IMR-90 (cell line): ENCODE results near the gene DAAM1. TPM values are rescaled to one million over a fixed set of nuclear protein-coding genes. Genes with fewer than 3 reads are reported as not detected.

ENCODE experiments used
- ATAC-seq: fragments of 200-7000 bp; cut with Tn5 transposase; 2 replicates; pipeline ENCODE4 v1.9.1; 2020; ENCODE audit warnings: low read depth, mild to moderate bottlenecking, moderate library complexity
- BruUV-seq: library from RNA; stranded (reverse); fragments of 400-500 nt; replicated peaks from 2 replicates; lab custom pipeline; 2021; lab: Mats Ljungman, UMichigan
- CTCF ChIA-PET: fragments of 300-600 bp; formaldehyde crosslinking; extraction: SDS; loops from one replicate; lab custom pipeline; 2021; ENCODE audit warnings: antibody characterized with exemption; lab: Yijun Ruan, JAX
- POLR2A ChIA-PET: fragments of 300-600 bp; sonication (Branson Sonifier 250); formaldehyde crosslinking; loops from one replicate; lab custom pipeline; 2022; ENCODE audit warnings: antibody characterized with exemption; ENCODE audit not compliant: unreplicated experiment; lab: Charles Lee
- DNase-seq: peaks from one replicate; pipeline ENCODE4 v3.0.0; 2013
- H2AFZ ChIP-seq: replicated peaks from 2 replicates; pipeline ENCODE3; 2013; ENCODE audit warnings: low read length, mild to moderate bottlenecking; ENCODE audit not compliant: poor library complexity
- H2AK5ac ChIP-seq: 2 replicates; pipeline ENCODE4 v1.6.1; 2013; ENCODE audit warnings: low read depth, low read length, inconsistent platforms
- H2AK9ac ChIP-seq: replicated peaks from 2 replicates; pipeline ENCODE3; 2013; ENCODE audit warnings: mild to moderate bottlenecking, low read depth, low read length, moderate library complexity; ENCODE audit not compliant: poor library complexity
- H2BK120ac ChIP-seq: 2 replicates; pipeline ENCODE4 v1.6.1; 2013; ENCODE audit warnings: low read depth, low read length, inconsistent platforms
- H2BK15ac ChIP-seq: 3 replicates; pipeline ENCODE4 v1.6.1; 2013; ENCODE audit warnings: low read depth, low read length, inconsistent platforms
- H2BK20ac ChIP-seq: 2 replicates; pipeline ENCODE4 v1.6.1; 2013; ENCODE audit warnings: low read depth, mild to moderate bottlenecking, inconsistent platforms, low read length, moderate library complexity
- H2BK5ac ChIP-seq: 2 replicates; pipeline ENCODE4 v1.6.1; 2013; ENCODE audit warnings: mild to moderate bottlenecking, low read depth, low read length, inconsistent platforms; ENCODE audit not compliant: poor library complexity, severe bottlenecking
- H3K14ac ChIP-seq: replicated peaks from 2 replicates; pipeline ENCODE4 v1.6.1; 2013; ENCODE audit warnings: low read depth, low read length, inconsistent platforms
- H3K18ac ChIP-seq: 2 replicates; pipeline ENCODE4 v1.6.1; 2013; ENCODE audit warnings: low read depth, low read length, control low read depth
- H3K23ac ChIP-seq: 2 replicates; pipeline ENCODE4 v1.6.1; 2013; ENCODE audit warnings: low read depth, low read length, inconsistent platforms
- H3K27ac ChIP-seq: 2 replicates; pipeline ENCODE4 v1.5.1; 2013; ENCODE audit warnings: mild to moderate bottlenecking, control low read depth, low read length; ENCODE audit not compliant: insufficient read depth
- H3K27me3 ChIP-seq: 2 replicates; pipeline ENCODE4 v1.6.1; 2013; ENCODE audit warnings: low read length; ENCODE audit not compliant: control insufficient read depth, insufficient read depth
- H3K36me3 ChIP-seq: 2 replicates; pipeline ENCODE4 v1.6.1; 2013; ENCODE audit warnings: low read length, mixed read lengths; ENCODE audit not compliant: control insufficient read depth, insufficient read depth
- H3K4ac ChIP-seq: 2 replicates; pipeline ENCODE4 v1.6.1; 2013; ENCODE audit warnings: low read depth, low read length, inconsistent platforms
- H3K4me1 ChIP-seq: 2 replicates; pipeline ENCODE4 v1.6.1; 2013; ENCODE audit warnings: low read length, mixed read lengths; ENCODE audit not compliant: control insufficient read depth, insufficient read depth
- H3K4me2 ChIP-seq: 2 replicates; pipeline ENCODE4 v1.6.1; 2013; ENCODE audit warnings: low read depth, mild to moderate bottlenecking, control low read depth, low read length, moderate library complexity
- H3K4me3 ChIP-seq: 2 replicates; pipeline ENCODE4 v1.5.1; 2013; ENCODE audit warnings: low read depth, mild to moderate bottlenecking, control low read depth, low read length, moderate library complexity; ENCODE audit not compliant: insufficient read depth
- H3K56ac ChIP-seq: 2 replicates; pipeline ENCODE4 v1.6.1; 2013; ENCODE audit warnings: low read length, inconsistent platforms; ENCODE audit not compliant: insufficient read depth; ENCODE audit errors: extremely low read depth
- H3K79me1 ChIP-seq, 2 experiments: 2 replicates each; pipeline ENCODE4 v1.6.1; 2013; ENCODE audit warnings: low read length in 2 of 2, inconsistent platforms in 1 of 2, low read depth in 1 of 2
- H3K9ac ChIP-seq: 2 replicates; pipeline ENCODE4 v1.6.1; 2013; ENCODE audit warnings: low read depth, low read length, control low read depth
- H3K9me1 ChIP-seq: 2 replicates; pipeline ENCODE4 v1.6.1; 2013; ENCODE audit warnings: low read length, inconsistent platforms; ENCODE audit not compliant: insufficient read depth
- H3K9me3 ChIP-seq: 2 replicates; pipeline ENCODE4 v1.6.1; 2013; ENCODE audit warnings: low read length; ENCODE audit not compliant: control insufficient read depth, insufficient read depth
- H4K20me1 ChIP-seq: 2 replicates; pipeline ENCODE4 v1.6.1; 2013; ENCODE audit warnings: low read length, inconsistent platforms; ENCODE audit not compliant: insufficient read depth
- H4K5ac ChIP-seq: 2 replicates; pipeline ENCODE4 v1.6.1; 2013; ENCODE audit warnings: mild to moderate bottlenecking, low read depth, low read length, control low read depth
- H4K8ac ChIP-seq, 2 experiments: 2 replicates each; pipeline ENCODE4 v1.6.1; 2013; ENCODE audit warnings: low read depth in 2 of 2, low read length in 2 of 2, control low read depth in 1 of 2, inconsistent platforms in 1 of 2
- H4K91ac ChIP-seq: 2 replicates; pipeline ENCODE4 v1.6.1; 2013; ENCODE audit warnings: low read depth, low read length, inconsistent platforms; ENCODE audit not compliant: insufficient read depth
- CEBPB ChIP-seq: IDR thresholded peaks from 2 replicates; pipeline ENCODE4 v1.6.1; 2012; ENCODE audit warnings: low read depth, low read length, improper control_type of control experiment
- CHD1 ChIP-seq: IDR thresholded peaks from 2 replicates; pipeline ENCODE4 v1.6.1; 2012; ENCODE audit warnings: low read depth, low read length, improper control_type of control experiment
- FOS ChIP-seq: fragments of 150-350 bp; IDR thresholded peaks from 2 replicates; pipeline ENCODE4 v1.6.1; 2016; ENCODE audit warnings: low read depth, low read length
- MAFK ChIP-seq: IDR thresholded peaks from 2 replicates; pipeline ENCODE4 v1.6.1; 2012; ENCODE audit warnings: low read depth, low read length, improper control_type of control experiment
- MAZ ChIP-seq: IDR thresholded peaks from 2 replicates; pipeline ENCODE4 v1.6.1; 2012; ENCODE audit warnings: low read depth, mild to moderate bottlenecking, low read length, improper control_type of control experiment, moderate library complexity, borderline replicate concordance
- NFE2L2 ChIP-seq: fragments of 150-350 bp; IDR thresholded peaks from 2 replicates; pipeline ENCODE4 v1.6.1; 2016; ENCODE audit warnings: low read depth, mild to moderate bottlenecking, low read length
- RAD21 ChIP-seq: IDR thresholded peaks from 2 replicates; pipeline ENCODE4 v1.6.1; 2012; ENCODE audit warnings: low read length, improper control_type of control experiment
- RFX5 ChIP-seq: IDR thresholded peaks from 2 replicates; pipeline ENCODE4 v1.8.0; 2012; ENCODE audit warnings: low read depth, mild to moderate bottlenecking, low read length, moderate library complexity
- WGBS, 2 experiments: methylation state at CpG; one replicate each; pipeline versions ENCODE4 v1.1.5 to v1.1.7; 2013; ENCODE audit warnings: missing lambda C conversion rate in 2 of 2; ENCODE audit not compliant: insufficient read length in 1 of 2; ENCODE audit errors: extremely low coverage in 2 of 2; 5-methylcytosine and 5-hydroxymethylcytosine counted together
- dilution Hi-C: fragments of 300-500 bp; cut with HindIII; formaldehyde crosslinking; loops from one replicate; pipeline ENCODE4 v1.14.3; 2018; ENCODE audit warnings: low sequenced_read_pairs; ENCODE audit not compliant: unreplicated experiment
- in situ Hi-C: fragments of 300-500 bp; cut with MboI; formaldehyde crosslinking; loops from 3 replicates; pipeline ENCODE4 v1.14.3; 2019; ENCODE audit warnings: low sequenced_read_pairs, inconsistent platforms, mixed read lengths
- intact Hi-C: fragments of 100-400 bp; cut with micrococcal nuclease; formaldehyde crosslinking; loops from 2 replicates; pipeline ENCODE4 v1.10.0; 2022
- polyA plus RNA-seq, 3 experiments: library from polyadenylated mRNA; depleted of rRNA; stranded (reverse); fragments of >200 nt; gene quantifications; 2 replicates each; pipeline ENCODE4 v1.2.3, GENCODE V29; 2012; ENCODE audit warnings: low replicate concordance in 1 of 3
- total RNA-seq: library from RNA; depleted of rRNA; stranded (reverse); fragments of >200 nt; gene quantifications from 2 replicates; pipeline ENCODE4 v1.2.3, GENCODE V29; 2012
- TF ChIP-seq, protein P1 (sequence below): fragments of 150-350 bp; IDR thresholded peaks from 2 replicates; pipeline ENCODE4 v1.6.1; 2016; ENCODE audit warnings: low read depth, mild to moderate bottlenecking, low read length, moderate library complexity, borderline replicate concordance

Gene DAAM1
- total and polyA plus RNA-seq, 2 of the 4 experiments (the other 2 are of a cell fraction) = 4.8 to 5.4 TPM

- WGBS, 2 experiments = no CpG with 5 or more reads among the region's 3 CpGs
- H2BK20ac ChIP-seq = no peak overlapping the region
- H3K9me1 ChIP-seq = no peaks in the 10 kb centered on the region
- no peak overlapping the region for H2BK5ac ChIP-seq
- H3K4me3 ChIP-seq = no peak overlapping the region
- H2AK9ac ChIP-seq = no peak overlapping the region
- in situ Hi-C loops (no loop called here), intact Hi-C loops (no loop called here), dilution Hi-C loops (no loop called here)
- H3K79me1 ChIP-seq = peaks cover 0 to 5% of the 10 kb centered on the region in 2 experiments; a peak in 1 of 4 replicates
- H3K9ac ChIP-seq = no peak overlapping the region
- H3K23ac ChIP-seq = no peak overlapping the region
- no peaks in the 10 kb centered on the region for H3K36me3 ChIP-seq
- no peak overlapping the region for H4K91ac ChIP-seq
- no peak overlapping the region for H3K27ac ChIP-seq
- no peak for ATAC-seq
- H3K4me1 ChIP-seq = no peaks in the 10 kb centered on the region
- no peak overlapping the region for H2AFZ ChIP-seq
- no peak for DNase-seq
- POLR2A ChIA-PET = no interaction called here
- no peak overlapping the region for H2BK120ac ChIP-seq
- TF ChIP-seq MAZ = no peak
- no peak for TF ChIP-seq RAD21
- no peak for TF ChIP-seq RFX5
- TF ChIP-seq CHD1 = no peak
- no peak for TF ChIP-seq FOS
- no peak for TF ChIP-seq MAFK
- no peak for TF ChIP-seq CEBPB
- TF ChIP-seq, protein P1, sequence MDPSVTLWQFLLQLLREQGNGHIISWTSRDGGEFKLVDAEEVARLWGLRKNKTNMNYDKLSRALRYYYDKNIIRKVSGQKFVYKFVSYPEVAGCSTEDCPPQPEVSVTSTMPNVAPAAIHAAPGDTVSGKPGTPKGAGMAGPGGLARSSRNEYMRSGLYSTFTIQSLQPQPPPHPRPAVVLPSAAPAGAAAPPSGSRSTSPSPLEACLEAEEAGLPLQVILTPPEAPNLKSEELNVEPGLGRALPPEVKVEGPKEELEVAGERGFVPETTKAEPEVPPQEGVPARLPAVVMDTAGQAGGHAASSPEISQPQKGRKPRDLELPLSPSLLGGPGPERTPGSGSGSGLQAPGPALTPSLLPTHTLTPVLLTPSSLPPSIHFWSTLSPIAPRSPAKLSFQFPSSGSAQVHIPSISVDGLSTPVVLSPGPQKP = no peak
- no peak for TF ChIP-seq NFE2L2
- no peak overlapping the region for H3K56ac ChIP-seq
- H4K8ac ChIP-seq = no peak overlapping the region
- H2BK15ac ChIP-seq = no peak overlapping the region
- no peaks in the 10 kb centered on the region for H3K9me3 ChIP-seq
- H3K18ac ChIP-seq = no peak overlapping the region
- no peak overlapping the region for H3K4me2 ChIP-seq
- CTCF ChIA-PET = no interaction called here
- H4K5ac ChIP-seq = no peak overlapping the region
- H2AK5ac ChIP-seq = no peak overlapping the region
- H3K27me3 ChIP-seq = no peaks in the 10 kb centered on the region
- no peak overlapping the region for H3K4ac ChIP-seq
- BruUV-seq = no TSS peak
- H3K14ac ChIP-seq = no peak overlapping the region
- H4K20me1 ChIP-seq = no peaks in the 10 kb centered on the region
Observed at GRCh38 chr14:59246566-59246965, 58.1 kb downstream of the DAAM1 start.
